GM12874 (cell line): ENCODE data around the gene EVX2.

Experiments used
- TF ChIP-seq, protein P1 (sequence below): IDR thresholded peaks from 2 replicates; pipeline ENCODE4 v1.5.1; 2011; ENCODE audit warnings: low read depth, mild to moderate bottlenecking, control low read depth, low read length, moderate library complexity; ENCODE audit not compliant: insufficient read depth

The EVX2 gene

DNA sequence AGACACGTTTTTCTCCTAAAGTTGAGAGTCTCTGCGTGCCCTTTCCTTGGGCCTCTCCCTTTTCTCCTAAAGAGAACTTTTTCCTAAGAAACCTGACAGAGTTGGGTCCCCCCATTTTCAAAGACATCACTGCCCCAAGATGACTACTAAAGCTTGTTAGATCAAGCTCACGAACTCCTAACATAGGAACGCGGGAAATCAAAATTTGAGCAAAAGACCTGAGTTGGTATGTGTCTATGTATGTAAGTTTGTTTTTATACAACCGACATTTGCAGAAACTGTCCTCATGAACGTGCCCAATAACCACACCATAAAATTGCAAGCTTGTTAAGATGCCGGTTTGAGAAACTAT is 10.1 kb upstream of the EVX2 start:
- TF ChIP-seq, protein P1, sequence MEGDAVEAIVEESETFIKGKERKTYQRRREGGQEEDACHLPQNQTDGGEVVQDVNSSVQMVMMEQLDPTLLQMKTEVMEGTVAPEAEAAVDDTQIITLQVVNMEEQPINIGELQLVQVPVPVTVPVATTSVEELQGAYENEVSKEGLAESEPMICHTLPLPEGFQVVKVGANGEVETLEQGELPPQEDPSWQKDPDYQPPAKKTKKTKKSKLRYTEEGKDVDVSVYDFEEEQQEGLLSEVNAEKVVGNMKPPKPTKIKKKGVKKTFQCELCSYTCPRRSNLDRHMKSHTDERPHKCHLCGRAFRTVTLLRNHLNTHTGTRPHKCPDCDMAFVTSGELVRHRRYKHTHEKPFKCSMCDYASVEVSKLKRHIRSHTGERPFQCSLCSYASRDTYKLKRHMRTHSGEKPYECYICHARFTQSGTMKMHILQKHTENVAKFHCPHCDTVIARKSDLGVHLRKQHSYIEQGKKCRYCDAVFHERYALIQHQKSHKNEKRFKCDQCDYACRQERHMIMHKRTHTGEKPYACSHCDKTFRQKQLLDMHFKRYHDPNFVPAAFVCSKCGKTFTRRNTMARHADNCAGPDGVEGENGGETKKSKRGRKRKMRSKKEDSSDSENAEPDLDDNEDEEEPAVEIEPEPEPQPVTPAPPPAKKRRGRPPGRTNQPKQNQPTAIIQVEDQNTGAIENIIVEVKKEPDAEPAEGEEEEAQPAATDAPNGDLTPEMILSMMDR, result no peak

DNA sequence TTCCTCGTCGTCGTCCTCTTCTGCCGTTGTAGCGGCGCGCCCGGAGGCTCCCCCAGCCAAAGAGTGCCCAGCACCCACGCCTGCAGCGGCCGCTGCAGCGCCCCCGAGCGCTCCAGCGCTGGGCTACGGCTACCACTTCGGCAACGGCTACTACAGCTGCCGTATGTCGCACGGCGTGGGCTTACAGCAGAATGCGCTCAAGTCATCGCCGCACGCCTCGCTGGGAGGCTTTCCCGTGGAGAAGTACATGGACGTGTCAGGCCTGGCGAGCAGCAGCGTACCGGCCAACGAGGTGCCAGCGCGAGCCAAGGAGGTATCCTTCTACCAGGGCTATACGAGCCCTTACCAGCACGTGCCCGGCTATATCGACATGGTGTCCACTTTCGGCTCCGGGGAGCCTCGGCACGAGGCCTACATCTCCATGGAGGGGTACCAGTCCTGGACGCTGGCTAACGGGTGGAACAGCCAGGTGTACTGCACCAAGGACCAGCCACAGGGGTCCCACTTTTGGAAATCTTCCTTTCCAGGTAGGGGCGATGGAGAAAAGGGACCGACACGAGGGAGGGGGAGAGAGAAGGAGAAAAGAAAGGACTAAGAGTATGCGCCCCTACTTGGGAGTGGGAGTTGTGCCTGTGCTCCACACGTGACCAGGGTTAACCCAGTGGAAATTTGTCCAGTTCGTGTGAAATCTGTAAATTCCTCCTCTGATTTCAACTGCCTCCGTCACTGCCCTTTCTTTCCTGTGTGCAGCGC is 9.6 kb upstream of the EVX2 start:
- TF ChIP-seq, protein P1, result no peak

DNA sequence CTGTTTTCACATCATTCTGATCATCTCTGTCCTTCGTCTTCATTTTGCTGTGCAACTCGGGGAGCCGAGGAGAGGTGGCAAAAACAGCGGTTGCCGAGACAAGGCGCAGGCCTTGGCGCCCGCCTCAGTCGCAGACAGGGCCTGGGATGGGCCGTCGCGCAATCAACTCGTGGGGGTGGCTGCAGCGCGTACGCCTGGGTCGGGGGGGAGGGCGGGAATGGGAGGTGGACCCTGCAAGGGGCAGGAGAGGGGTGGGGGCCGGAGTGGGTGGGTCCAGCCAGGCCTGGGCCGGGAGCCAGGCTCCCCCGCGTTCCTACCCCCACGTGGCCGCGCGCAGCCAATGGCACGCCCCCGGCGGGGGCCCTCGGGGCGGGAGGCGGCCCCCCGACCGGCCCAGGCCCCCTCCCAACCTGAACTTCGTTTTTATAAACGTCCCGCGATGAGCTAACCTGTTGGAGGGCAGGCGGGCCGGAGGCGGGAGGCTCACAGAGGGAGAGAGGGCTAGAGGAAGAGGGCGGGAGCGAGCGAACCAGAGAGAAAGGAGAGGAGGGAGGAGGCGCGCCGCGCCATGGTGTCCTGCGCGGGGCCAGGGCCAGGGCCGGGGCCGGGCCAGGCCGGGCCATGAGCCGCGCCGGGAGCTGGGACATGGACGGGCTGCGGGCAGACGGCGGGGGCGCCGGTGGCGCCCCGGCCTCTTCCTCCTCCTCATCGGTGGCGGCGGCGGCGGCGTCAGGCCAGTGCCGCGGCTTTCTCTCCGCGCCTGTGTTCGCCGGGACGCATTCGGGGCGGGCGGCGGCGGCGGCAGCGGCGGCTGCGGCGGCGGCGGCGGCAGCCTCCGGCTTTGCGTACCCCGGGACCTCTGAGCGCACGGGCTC is 8.7 kb upstream of the EVX2 start, which contains the start of gene HOXD13:
TSS of gene HOXD13 (plus strand) at position 452 of the 875 bp plus-strand sequence. CDS start at position 622, 170 bp downstream.
- TF ChIP-seq, protein P1, result no peak

DNA sequence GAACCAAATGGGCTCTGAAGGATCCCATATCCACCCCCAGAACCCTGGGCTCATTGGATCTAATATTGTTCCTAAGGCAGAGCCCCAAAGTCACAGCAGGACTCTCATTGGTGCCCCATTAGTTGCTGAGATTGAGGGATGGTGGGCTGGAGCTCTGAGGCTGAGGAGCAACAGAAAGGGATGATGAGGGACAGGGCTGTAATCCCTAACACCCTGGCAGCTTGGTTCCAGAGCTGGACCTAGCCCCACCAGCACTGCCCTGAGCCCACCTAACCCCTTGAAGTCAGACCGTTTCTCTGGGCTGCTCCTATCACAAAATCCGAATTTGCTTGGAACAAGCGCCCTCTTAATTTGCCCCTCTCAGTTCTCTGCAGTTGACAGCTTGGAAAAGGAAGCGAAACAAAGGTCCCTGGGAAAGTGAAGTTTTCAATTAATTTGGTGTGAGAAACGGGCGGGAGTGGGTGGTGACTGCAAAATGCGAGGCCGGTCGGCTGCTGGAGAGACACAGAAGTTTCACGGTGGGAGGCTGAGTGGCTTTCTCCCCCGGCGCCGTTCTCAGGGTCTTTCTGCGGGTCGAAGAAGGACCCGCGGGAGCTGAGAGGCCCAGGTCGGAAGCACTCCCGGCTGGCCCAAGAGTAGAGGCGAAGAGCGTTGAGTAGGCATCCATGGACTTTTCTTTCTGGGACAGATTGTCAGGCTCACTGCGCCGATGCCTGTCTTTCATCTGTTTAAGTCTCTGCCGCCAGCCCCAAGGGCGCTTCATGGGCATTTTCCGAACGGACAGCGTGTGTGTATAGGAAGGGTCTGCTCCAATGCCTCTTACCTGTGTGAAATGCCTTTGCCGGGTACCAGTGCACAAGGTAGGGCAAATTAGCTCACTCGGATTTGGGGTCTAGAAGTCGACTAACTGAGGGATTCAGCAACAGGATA is 7.8 kb upstream of the EVX2 start:
- TF ChIP-seq, protein P1, result no peak

DNA sequence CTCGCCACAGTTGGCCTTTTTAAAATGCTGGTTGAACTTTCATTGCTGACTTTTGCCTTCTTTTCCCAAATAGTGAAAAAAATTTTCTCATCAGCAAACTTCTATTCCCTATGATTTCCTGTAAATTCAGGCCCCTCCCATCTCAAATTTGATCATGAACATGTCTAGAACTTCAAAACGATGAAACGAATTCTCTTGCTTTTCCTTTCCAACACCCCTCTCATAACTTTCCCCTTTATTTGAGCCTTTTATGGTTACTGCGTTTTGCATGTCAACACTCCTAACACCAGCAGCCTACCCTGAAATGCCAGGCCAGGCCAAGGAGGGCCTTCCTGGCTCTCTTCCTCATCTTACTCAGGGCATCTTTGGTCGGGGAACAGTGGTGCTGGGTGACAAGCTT is 7.1 kb upstream of the EVX2 start:
- TF ChIP-seq, protein P1, result no peak

DNA sequence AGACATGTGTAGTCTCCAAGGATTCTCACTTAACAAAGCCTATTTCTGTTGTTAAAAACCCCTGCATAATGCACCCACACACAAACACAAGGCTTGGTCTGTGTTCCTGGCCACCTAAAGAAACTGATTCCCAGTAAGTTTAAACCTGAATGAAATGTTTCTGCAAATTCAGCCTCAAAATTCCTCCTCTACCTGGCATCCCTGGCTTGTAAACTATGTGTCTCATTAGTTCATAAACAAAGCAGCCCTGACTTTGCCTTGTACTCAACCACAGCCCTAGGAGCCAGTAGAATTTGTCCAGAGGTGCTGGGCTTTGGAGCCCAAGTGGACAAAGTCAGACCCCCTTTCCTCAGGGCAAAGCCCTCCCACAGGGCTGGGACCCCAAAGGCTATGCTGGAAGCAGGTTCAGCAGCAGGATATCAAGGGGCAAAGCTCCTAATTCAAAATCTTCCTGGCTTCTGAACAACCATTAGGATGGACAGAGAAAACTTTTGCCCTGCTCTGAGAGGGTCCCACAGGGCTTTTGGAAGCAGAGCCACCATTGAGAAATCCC is 6.2 kb upstream of the EVX2 start:
- TF ChIP-seq, protein P1, result no peak
